Measurements from ENCODE around the gene KMT5C.

Gene KMT5C

DNA sequence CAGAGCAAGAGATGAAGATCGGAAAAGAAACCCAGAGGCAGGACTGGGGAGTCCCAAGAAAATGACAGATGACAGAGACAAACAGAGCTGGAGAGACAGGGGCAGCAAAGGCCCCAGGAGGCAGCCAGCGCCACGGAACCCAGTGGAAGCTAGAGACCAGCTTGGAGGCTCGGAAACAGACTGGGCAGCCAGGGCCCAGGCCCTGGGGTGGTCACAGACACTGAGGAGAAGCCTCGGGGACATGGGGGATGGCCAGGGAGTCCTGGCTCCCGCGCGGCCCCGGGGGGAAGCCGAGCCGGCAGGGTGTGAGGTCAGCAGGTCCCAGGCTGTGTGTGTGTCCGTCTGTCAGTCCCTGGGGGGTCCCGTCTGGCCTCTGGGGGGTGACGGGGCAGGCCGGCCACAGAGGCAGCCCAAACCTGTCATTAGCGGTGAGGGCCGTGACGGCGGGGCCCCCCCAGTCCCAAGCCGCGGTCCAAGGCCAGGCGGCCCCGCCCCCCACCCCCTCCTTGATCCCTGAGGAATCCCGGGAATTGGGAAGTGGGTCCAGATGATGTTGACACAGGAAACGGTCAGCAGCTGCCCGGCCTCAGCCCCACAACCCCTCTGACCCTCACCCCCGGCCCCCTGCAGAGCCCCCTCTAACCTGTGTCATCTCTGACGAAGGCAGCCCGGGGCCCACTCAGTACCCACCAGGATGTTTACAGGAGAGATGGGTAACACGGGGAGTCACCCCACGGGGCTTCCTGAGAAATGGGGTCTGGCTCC is 34.5 kb downstream of the KMT5C start:
- no peaks in the 10 kb centered on the region for H3K9me3 ChIP-seq (ENCODE audit: control insufficient read depth in 1 of 2, low read length in 2 of 2)
- H3K36me3 ChIP-seq (ENCODE audit: control insufficient read depth in 1 of 2, insufficient read depth in 2 of 2, low read length in 2 of 2): no peaks in the 10 kb centered on the region
- H3K27ac ChIP-seq (ENCODE audit: low read depth, low read length): no peak overlapping the region
- H3K9ac ChIP-seq (ENCODE audit: low read depth in 1 of 2, low read length in 2 of 2): no peak overlapping the region
- H3K4me1 ChIP-seq (ENCODE audit: control insufficient read depth in 1 of 2, insufficient read depth in 2 of 2, low read length in 2 of 2): peaks cover 0 to 6% of the 10 kb centered on the region in 2 donors
- H3K27me3 ChIP-seq (ENCODE audit: control insufficient read depth in 1 of 2, insufficient read depth in 2 of 2, low read length in 2 of 2): peaks cover 36 to 39% of the 10 kb centered on the region in 2 donors
- H3K4me3 ChIP-seq (ENCODE audit: low read depth in 1 of 2, low read length in 2 of 2): no peak overlapping the region

DNA sequence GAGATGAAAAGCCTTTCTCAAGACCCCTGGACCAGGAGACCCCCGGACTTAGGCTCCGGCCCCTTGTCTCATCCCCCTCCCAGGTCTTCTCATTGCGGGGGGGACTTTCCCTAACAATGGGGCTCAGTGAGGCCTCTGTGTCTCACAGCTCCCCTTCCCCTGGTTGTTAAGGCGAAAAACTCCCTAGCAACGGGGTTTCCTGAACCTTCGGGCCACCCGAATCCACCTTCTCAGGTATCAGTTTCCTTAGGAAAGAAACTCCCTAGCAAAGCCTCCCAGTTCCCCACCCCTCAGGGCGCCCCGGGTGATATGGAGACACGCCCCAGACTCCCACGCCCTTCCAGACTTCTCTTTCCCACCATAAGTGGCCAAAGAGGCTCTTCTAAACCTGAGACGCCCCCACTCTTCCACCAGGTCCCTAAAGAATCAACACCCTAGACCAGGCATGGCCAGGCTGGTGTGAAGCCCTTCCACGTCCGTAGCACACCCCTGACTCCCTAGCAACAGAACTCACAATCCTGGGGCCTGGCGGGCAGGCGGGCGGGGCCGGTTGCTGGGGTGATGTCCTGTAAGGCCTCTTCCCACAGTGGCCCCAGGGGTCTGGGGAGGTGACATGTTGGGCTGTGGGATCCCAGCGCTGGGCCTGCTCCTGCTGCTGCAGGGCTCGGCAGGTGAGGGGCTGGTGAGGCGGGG is 36.7 kb downstream of the KMT5C start, which contains the start of gene TMEM190:
Gene TMEM190 (plus strand): TSS at position 586 of the 693 bp plus-strand sequence. CDS start 28 bp downstream, at position 614.
- Histone ChIP-seq H3K9ac (ENCODE audit: low read depth in 1 of 2, low read length in 2 of 2) (no peak within 1 kb of the TSS), H3K27me3 (ENCODE audit: control insufficient read depth in 1 of 2, insufficient read depth in 2 of 2, low read length in 2 of 2) (peaks cover 21 to 26% of the 10 kb centered on the region in 2 donors), H3K4me3 (ENCODE audit: low read depth in 1 of 2, low read length in 2 of 2) (no peak within 1 kb of the TSS), H3K4me1 (ENCODE audit: control insufficient read depth in 1 of 2, insufficient read depth in 2 of 2, low read length in 2 of 2) (peaks cover 0 to 6% of the 10 kb centered on the region in 2 donors), H3K9me3 (ENCODE audit: control insufficient read depth in 1 of 2, low read length in 2 of 2) (no peaks in the 10 kb centered on the region), H3K27ac (ENCODE audit: low read depth, low read length) (no peak within 1 kb of the TSS), H3K36me3 (ENCODE audit: control insufficient read depth in 1 of 2, insufficient read depth in 2 of 2, low read length in 2 of 2) (no peaks in the 10 kb centered on the region)

DNA sequence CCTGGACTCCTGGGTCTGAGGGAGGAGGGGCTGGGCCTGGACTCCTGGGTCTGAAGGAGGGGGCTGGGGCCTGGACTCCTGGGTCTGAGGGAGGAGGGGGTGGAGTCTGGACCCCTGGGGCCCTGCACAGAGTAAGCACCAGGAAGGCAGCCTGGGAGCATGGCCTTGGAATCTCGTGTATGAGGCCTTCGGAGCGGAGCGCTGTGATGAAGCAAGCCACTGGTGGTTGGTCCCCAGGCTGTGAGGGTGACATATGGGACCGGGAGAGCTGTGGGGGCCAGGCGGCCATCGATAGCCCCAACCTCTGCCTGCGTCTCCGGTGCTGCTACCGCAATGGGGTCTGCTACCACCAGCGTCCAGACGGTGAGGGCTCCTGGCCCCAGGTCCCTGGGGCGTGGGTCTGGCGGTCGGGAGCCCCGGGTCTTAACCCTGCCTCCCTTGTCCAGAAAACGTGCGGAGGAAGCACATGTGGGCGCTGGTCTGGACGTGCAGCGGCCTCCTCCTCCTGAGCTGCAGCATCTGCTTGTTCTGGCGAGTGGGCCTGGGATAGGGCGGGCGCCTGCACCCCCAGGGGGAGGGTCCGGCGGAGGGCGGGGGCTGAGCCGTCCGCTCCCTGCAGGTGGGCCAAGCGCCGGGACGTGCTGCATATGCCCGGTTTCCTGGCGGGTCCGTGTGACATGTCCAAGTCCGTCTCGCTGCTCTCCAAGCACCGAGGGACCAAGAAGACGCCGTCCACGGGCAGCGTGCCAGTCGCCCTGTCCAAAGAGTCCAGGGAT is 37.9 kb downstream of the KMT5C start:
- Histone ChIP-seq H3K36me3 (ENCODE audit: control insufficient read depth in 1 of 2, insufficient read depth in 2 of 2, low read length in 2 of 2) (no peaks in the 10 kb centered on the region), H3K27me3 (ENCODE audit: control insufficient read depth in 1 of 2, insufficient read depth in 2 of 2, low read length in 2 of 2) (peaks cover 13 to 16% of the 10 kb centered on the region in 2 donors), H3K9me3 (ENCODE audit: control insufficient read depth in 1 of 2, low read length in 2 of 2) (no peaks in the 10 kb centered on the region), H3K27ac (ENCODE audit: low read depth, low read length) (no peak overlapping the region), H3K4me3 (ENCODE audit: low read depth in 1 of 2, low read length in 2 of 2) (no peak overlapping the region), H3K4me1 (ENCODE audit: control insufficient read depth in 1 of 2, insufficient read depth in 2 of 2, low read length in 2 of 2) (peaks cover 0 to 6% of the 10 kb centered on the region in 2 donors), H3K9ac (ENCODE audit: low read depth in 1 of 2, low read length in 2 of 2) (no peak overlapping the region)

GRCh38 chr19:55379174-55379573 is 39.5 kb downstream of the KMT5C start:
- peaks cover 3 to 5% of the 10 kb centered on the region in 2 donors for H3K27me3 ChIP-seq (ENCODE audit: control insufficient read depth in 1 of 2, insufficient read depth in 2 of 2, low read length in 2 of 2)
- H3K9ac ChIP-seq (ENCODE audit: low read depth in 1 of 2, low read length in 2 of 2): no peak overlapping the region
- H3K9me3 ChIP-seq (ENCODE audit: control insufficient read depth in 1 of 2, low read length in 2 of 2): no peaks in the 10 kb centered on the region
- no peaks in the 10 kb centered on the region for H3K36me3 ChIP-seq (ENCODE audit: control insufficient read depth in 1 of 2, insufficient read depth in 2 of 2, low read length in 2 of 2)
- no peak overlapping the region for H3K27ac ChIP-seq (ENCODE audit: low read depth, low read length)
- H3K4me1 ChIP-seq (ENCODE audit: control insufficient read depth in 1 of 2, insufficient read depth in 2 of 2, low read length in 2 of 2): peaks cover 5 to 15% of the 10 kb centered on the region in 2 donors
- no peak overlapping the region for H3K4me3 ChIP-seq (ENCODE audit: low read depth in 1 of 2, low read length in 2 of 2)

GRCh38 chr19:55382013-55382412 is 42.3 kb downstream of the KMT5C start:
- Histone ChIP-seq H3K27ac (ENCODE audit: low read depth, low read length) (no peak overlapping the region), H3K27me3 (ENCODE audit: control insufficient read depth in 1 of 2, insufficient read depth in 2 of 2, low read length in 2 of 2) (no peaks in the 10 kb centered on the region), H3K9me3 (ENCODE audit: control insufficient read depth in 1 of 2, low read length in 2 of 2) (no peaks in the 10 kb centered on the region), H3K9ac (ENCODE audit: low read depth in 1 of 2, low read length in 2 of 2) (no peak overlapping the region), H3K4me3 (ENCODE audit: low read depth in 1 of 2, low read length in 2 of 2) (no peak overlapping the region), H3K4me1 (ENCODE audit: control insufficient read depth in 1 of 2, insufficient read depth in 2 of 2, low read length in 2 of 2) (peaks cover 15 to 18% of the 10 kb centered on the region in 2 donors), H3K36me3 (ENCODE audit: control insufficient read depth in 1 of 2, insufficient read depth in 2 of 2, low read length in 2 of 2) (peaks cover 1% of the 10 kb centered on the region in 2 donors)

DNA sequence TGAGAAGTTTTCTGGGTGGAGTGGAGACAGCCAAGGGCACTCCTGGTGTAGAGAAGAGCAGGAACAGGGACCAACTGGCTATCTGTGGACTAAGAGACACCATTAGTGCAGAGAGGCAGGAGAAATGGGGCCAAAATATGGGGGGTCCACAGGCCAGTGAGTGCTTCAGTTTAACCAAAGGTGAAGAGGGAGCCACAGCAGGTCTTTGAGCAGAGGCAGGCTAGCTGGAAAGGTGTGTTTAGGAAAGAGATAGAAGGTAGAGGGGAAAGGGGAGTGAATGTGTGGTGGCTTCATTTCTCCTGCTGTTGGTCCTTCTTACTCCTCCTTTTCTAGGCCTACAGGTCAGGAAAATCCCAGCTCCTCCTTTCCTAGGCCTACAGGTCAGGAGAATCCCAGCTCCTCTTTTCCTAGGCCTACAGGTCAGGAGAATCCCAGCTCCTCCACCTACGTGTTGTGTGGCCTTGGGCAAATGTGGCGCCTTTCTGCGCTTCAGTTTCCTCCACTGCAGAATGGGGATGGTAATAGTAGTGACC is 42.9 kb downstream of the KMT5C start:
- no peak overlapping the region for H3K9ac ChIP-seq (ENCODE audit: low read depth in 1 of 2, low read length in 2 of 2)
- no peaks in the 10 kb centered on the region for H3K27me3 ChIP-seq (ENCODE audit: control insufficient read depth in 1 of 2, insufficient read depth in 2 of 2, low read length in 2 of 2)
- peaks cover 21 to 24% of the 10 kb centered on the region in 2 donors for H3K4me1 ChIP-seq (ENCODE audit: control insufficient read depth in 1 of 2, insufficient read depth in 2 of 2, low read length in 2 of 2)
- no peak overlapping the region for H3K4me3 ChIP-seq (ENCODE audit: low read depth in 1 of 2, low read length in 2 of 2)
- peaks cover 7% of the 10 kb centered on the region in 2 donors for H3K36me3 ChIP-seq (ENCODE audit: control insufficient read depth in 1 of 2, insufficient read depth in 2 of 2, low read length in 2 of 2)
- no peak overlapping the region for H3K27ac ChIP-seq (ENCODE audit: low read depth, low read length)
- H3K9me3 ChIP-seq (ENCODE audit: control insufficient read depth in 1 of 2, low read length in 2 of 2): no peaks in the 10 kb centered on the region

GRCh38 chr19:55383279-55384130 is 43.8 kb downstream of the KMT5C start:
- H3K27ac ChIP-seq (ENCODE audit: low read depth, low read length): peak overlapping the region; percentile 83
- peak overlapping the region; percentile 58 to 79 for H3K4me3 ChIP-seq (ENCODE audit: low read depth in 1 of 2, low read length in 2 of 2)
- peaks cover 15 to 16% of the 10 kb centered on the region in 2 donors for H3K36me3 ChIP-seq (ENCODE audit: control insufficient read depth in 1 of 2, insufficient read depth in 2 of 2, low read length in 2 of 2)
- no peaks in the 10 kb centered on the region for H3K9me3 ChIP-seq (ENCODE audit: control insufficient read depth in 1 of 2, low read length in 2 of 2)
- H3K27me3 ChIP-seq (ENCODE audit: control insufficient read depth in 1 of 2, insufficient read depth in 2 of 2, low read length in 2 of 2): no peaks in the 10 kb centered on the region
- peaks cover 30 to 33% of the 10 kb centered on the region in 2 donors for H3K4me1 ChIP-seq (ENCODE audit: control insufficient read depth in 1 of 2, insufficient read depth in 2 of 2, low read length in 2 of 2)
- H3K9ac ChIP-seq (ENCODE audit: low read depth in 1 of 2, low read length in 2 of 2): peak overlapping the region; percentile 83 to 94

GRCh38 chr19:55384131-55384919 is 44.6 kb downstream of the KMT5C start, which contains the start of gene TMEM238:
Gene TMEM238, minus strand, starts transcription at chr19:55384292. Its CDS starts 33 bp downstream, at chr19:55384259.
- Histone ChIP-seq H3K4me1 (ENCODE audit: control insufficient read depth in 1 of 2, insufficient read depth in 2 of 2, low read length in 2 of 2) (peaks cover 36 to 41% of the 10 kb centered on the region in 2 donors), H3K36me3 (ENCODE audit: control insufficient read depth in 1 of 2, insufficient read depth in 2 of 2, low read length in 2 of 2) (peaks cover 23 to 25% of the 10 kb centered on the region in 2 donors), H3K9ac (ENCODE audit: low read depth in 1 of 2, low read length in 2 of 2) (peak within 1 kb of the TSS; percentile 83 to 94), H3K4me3 (ENCODE audit: low read depth in 1 of 2, low read length in 2 of 2) (peak within 1 kb of the TSS; percentile 79 to 99), H3K27ac (ENCODE audit: low read depth, low read length) (peak within 1 kb of the TSS; percentile 94), H3K27me3 (ENCODE audit: control insufficient read depth in 1 of 2, insufficient read depth in 2 of 2, low read length in 2 of 2) (no peaks in the 10 kb centered on the region), H3K9me3 (ENCODE audit: control insufficient read depth in 1 of 2, low read length in 2 of 2) (no peaks in the 10 kb centered on the region)

Measured in duodenal mucosa (tissue), 2 donors.